Right kidney (tissue), 9 donors: Measurements from ENCODE around the gene MFSD8.
"Not testable (repeated sequence)": the region's sequence is repeated elsewhere in the genome, so short reads cannot be mapped to it uniquely, and the experiment has no call there.

ENCODE experiments used
- DNase-seq: peaks from one replicate; pipeline ENCODE4 v3.0.0-alpha.2; 2016
- long read RNA-seq, 8 donors: transcript quantifications; one replicate each; lab custom pipeline, GENCODE V29; 2026

Gene MFSD8, protein sequence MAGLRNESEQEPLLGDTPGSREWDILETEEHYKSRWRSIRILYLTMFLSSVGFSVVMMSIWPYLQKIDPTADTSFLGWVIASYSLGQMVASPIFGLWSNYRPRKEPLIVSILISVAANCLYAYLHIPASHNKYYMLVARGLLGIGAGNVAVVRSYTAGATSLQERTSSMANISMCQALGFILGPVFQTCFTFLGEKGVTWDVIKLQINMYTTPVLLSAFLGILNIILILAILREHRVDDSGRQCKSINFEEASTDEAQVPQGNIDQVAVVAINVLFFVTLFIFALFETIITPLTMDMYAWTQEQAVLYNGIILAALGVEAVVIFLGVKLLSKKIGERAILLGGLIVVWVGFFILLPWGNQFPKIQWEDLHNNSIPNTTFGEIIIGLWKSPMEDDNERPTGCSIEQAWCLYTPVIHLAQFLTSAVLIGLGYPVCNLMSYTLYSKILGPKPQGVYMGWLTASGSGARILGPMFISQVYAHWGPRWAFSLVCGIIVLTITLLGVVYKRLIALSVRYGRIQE
- long read RNA-seq, donor 1, full-length matches to known transcripts = 6 of 17 reads
- long read RNA-seq, donor 1, partial matches to known transcripts = 11 of 17 reads
- long read RNA-seq, donor 1, other reads (novel, unspliced or antisense) = 0 of 17 reads
- long read RNA-seq, donor 2, full-length matches to known transcripts = 1 of 1 reads
- long read RNA-seq, donor 2, partial matches to known transcripts = 0 of 1 reads
- long read RNA-seq, donor 2, other reads (novel, unspliced or antisense) = 0 of 1 reads
- long read RNA-seq, donor 3, full-length matches to known transcripts = 4 of 4 reads
- long read RNA-seq, donor 3, partial matches to known transcripts = 0 of 4 reads
- long read RNA-seq, donor 3, other reads (novel, unspliced or antisense) = 0 of 4 reads
- long read RNA-seq, donor 4, full-length matches to known transcripts = 5 of 5 reads
- long read RNA-seq, donor 4, partial matches to known transcripts = 0 of 5 reads
- long read RNA-seq, donor 4, other reads (novel, unspliced or antisense) = 0 of 5 reads
- long read RNA-seq, donor 5, full-length matches to known transcripts = 8 of 23 reads
- long read RNA-seq, donor 5, partial matches to known transcripts = 10 of 23 reads
- long read RNA-seq, donor 5, other reads (novel, unspliced or antisense) = 5 of 23 reads
- long read RNA-seq, donor 6, full-length matches to known transcripts = 3 of 3 reads
- long read RNA-seq, donor 6, partial matches to known transcripts = 0 of 3 reads
- long read RNA-seq, donor 6, other reads (novel, unspliced or antisense) = 0 of 3 reads
- long read RNA-seq, donor 7, full-length matches to known transcripts = 7 of 14 reads
- long read RNA-seq, donor 7, partial matches to known transcripts = 7 of 14 reads
- long read RNA-seq, donor 7, other reads (novel, unspliced or antisense) = 0 of 14 reads
- long read RNA-seq, donor 8, full-length matches to known transcripts = 7 of 7 reads
- long read RNA-seq, donor 8, partial matches to known transcripts = 0 of 7 reads
- long read RNA-seq, donor 8, other reads (novel, unspliced or antisense) = 0 of 7 reads

- DNase-seq = peak; percentile 98
Measured at GRCh38 chr4:127965062-127965802, at the start of gene MFSD8, which contains the start of gene ABHD18. TSS of gene MFSD8 (minus strand) at chr4:127965173. CDS start at chr4:127965133, 40 bp downstream. TSS of gene ABHD18 (plus strand) at chr4:127965406. CDS start at chr4:127982956, 17,550 bp downstream.

- DNase-seq = no peak
Measured at GRCh38 chr4:128009428-128009827, 44.5 kb upstream of the MFSD8 start.

GRCh38 chr4:128006592-128006991 lies 41.6 kb upstream of the MFSD8 start:
- DNase-seq = no peak

GRCh38 chr4:127997534-127998388 lies 32.8 kb upstream of the MFSD8 start:
- DNase-seq = no peak

DNA sequence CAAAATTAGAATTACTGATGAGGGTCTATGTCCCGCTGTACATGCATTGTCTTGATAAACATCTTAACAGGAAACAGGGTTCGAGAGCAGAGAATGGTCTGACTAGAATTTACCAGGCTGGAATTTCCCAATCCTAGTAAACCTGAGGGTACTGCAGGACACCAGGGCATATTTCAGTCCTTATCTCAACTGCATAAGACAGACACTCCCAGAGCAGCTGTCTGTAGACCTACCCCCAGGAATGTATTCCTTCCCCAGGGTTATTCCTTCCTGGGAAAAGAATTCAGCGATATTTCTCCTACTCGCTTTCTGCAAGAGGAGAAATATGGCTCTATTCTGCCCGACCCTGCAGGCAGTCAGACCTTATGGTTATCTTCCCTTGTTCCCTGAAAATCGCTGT lies 31.5 kb upstream of the MFSD8 start:
- not testable (repeated sequence) for DNase-seq

GRCh38 chr4:127995776-127996175 lies 30.8 kb upstream of the MFSD8 start:
- DNase-seq = no peak

DNA sequence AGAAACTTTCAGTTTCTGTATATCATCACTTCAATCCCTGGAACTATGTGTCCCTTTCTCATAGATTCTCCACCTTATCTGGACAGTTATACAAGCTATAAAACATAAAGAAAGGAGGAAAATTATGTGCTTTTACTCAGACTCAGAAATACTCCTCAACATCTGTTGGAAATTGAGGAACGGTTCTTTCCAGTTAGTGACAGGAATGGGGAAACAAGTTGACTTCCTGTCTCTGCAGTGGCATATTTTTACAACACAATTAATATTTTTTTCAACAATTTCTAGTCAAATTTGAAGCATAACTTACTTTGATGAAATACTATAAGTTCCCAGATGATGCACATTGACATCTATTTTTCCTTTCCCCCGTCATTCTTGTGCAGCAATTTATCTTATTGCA lies 28.2 kb upstream of the MFSD8 start:
- DNase-seq = no peak

DNA sequence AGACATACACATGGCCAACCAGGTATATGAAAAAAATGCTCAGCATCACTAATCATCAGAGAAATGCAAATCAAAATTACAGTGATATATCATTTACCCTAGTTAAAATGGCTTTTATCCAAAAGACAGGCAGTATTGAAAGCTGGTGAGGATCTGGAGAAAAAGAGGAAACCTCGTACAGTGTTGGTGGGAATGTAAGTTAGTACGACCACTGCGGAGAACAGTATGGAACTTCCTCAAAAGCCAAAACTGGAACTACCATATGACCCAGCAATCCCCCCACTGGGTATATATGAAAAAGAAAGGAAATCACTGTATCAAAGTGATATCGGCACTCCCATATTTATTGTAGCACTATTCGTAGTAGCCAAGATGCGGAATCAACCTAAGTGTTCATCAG lies 23.7 kb upstream of the MFSD8 start:
- no peak for DNase-seq

GRCh38 chr4:127985989-127986388 lies 21.0 kb upstream of the MFSD8 start:
- no peak for DNase-seq

DNA sequence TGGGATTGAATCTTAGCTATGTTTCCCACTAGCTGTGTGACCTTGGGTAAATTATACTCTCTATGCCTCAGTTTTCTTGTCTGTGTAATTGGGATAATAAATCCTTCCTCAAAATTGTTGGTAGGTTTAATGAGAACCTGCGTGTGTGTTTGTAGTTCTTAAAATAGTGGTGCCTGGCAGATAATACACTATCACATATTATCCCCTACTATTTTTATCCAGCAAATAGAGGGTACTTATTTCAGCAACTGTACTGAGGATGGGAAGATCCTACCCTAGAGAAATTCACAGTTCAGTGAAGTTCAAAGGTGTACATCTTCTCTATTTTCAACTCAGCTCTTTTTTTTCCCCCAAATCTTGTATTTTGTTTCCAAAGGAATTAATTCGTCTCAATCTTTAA lies 17.5 kb upstream of the MFSD8 start:
- DNase-seq = no peak

- no peak for DNase-seq
Measured at GRCh38 chr4:127978930-127979329, 14.0 kb upstream of the MFSD8 start.

- no peak for DNase-seq
Measured at GRCh38 chr4:127975121-127975770, 10.3 kb upstream of the MFSD8 start.

DNA sequence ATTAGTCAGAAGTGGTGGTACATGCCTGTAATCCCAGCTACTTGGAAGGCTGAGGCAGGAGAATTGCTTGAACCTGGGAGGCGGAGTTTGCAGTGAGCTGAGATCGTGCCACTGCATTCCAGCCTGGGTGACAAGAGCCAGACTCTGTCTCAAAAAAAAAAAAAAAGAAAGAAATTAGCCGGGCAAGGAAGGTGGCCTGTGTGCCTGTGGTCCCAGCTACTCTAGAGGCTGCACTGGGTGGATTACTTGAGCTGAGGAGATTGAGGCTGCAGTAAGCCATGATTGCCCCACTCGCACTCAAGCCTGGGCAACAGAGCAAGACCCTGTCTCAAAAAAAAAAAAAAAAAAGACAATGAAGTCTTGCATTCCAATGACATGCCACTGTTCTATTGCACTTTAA lies 6.0 kb upstream of the MFSD8 start:
- not testable (repeated sequence) for DNase-seq

- DNase-seq = no peak
Measured at GRCh38 chr4:127968586-127968985, 3.6 kb upstream of the MFSD8 start.

- DNase-seq = no peak
Measured at GRCh38 chr4:127967141-127967775, 2.3 kb upstream of the MFSD8 start.

DNA sequence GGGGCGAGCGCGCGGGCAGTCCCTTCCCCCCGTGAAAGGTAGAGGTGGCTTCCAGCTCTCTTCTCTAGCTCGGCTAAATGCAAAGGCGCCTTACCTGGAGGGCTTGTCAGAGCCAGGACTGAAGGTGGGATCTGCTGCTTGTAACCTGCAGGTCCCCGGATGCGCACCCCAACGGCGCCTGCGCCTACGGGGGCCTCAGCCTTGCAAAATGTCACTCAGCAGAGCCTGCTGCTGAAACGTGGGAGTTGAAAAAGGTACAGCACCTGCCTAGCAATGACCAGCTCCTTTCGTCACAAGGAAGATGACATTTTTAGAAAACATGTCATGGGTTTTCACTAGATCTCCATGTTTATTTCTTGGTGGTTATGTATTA lies 816 bp upstream of the MFSD8 start:
- DNase-seq = no peak

- DNase-seq = peak; percentile 92
Measured at GRCh38 chr4:127964426-127965061, 429 bp downstream of the MFSD8 start.

DNA sequence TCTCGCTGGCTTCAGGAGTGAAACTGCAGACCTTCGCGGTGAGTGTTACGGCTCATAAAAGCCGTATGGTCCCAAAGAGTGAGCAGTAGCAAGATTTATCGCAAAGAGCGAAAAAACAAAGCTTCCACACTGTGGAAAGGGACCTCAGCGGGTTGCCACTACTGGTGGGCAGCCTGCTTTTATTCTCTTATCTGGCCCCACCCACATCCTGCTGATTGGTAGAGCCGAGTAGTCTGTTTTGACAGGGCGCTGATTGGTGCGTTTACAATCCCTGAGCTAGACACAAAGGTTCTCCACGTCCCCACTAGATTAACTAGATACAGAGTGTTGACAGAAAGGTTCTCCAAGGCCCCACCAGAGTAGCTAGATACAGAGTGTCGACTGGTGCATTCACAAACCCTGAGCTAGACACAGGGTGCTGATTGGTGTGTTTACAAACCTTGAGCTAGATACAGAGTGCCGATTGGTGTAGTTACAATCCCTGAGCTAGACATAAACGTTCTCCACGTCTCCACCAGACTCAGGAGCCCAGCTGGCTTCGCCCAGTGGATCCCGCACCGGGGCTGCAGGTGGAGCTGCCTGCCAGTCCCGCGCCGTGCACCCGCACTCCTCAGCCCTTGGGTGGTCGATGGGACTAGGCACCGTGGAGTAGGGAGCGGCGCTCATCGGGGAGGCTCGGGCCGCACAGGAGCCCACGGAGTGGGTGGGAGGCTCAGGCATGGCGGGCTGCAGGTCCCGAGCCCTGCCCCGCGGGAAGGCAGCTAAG lies 1.2 kb downstream of the MFSD8 start:
- peak; percentile 22 for DNase-seq
